Measurements from ENCODE around the gene OR2J1.
"Not testable (repeated sequence)": the region's sequence is repeated elsewhere in the genome, so short reads cannot be mapped to it uniquely, and the experiment has no call there.

Gene OR2J1

DNA sequence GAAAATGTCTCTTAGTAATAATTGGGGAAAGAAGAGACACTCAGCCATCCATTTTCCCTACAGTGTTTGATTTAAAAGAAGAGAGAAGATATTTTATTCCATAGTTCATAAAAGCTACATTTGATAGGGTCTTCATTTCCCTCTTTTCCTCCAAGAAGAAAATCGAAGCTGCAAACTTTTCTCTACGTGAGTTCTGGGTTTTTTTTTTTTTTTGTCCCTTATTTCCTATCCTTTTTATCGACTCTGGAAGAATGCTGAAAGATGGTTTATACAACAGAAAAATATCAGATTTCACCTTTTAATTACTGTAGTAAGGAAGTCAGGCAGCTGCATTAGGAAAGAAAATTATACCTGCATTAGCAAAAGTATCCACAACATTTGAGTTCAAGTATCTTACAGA, at the start of gene OR2J1:
OR2J1 (plus strand) TSS at position 301 of the 400 bp plus-strand sequence. CDS start 1,453 bp downstream, outside the sequence.
- no peak for DNase-seq

DNA sequence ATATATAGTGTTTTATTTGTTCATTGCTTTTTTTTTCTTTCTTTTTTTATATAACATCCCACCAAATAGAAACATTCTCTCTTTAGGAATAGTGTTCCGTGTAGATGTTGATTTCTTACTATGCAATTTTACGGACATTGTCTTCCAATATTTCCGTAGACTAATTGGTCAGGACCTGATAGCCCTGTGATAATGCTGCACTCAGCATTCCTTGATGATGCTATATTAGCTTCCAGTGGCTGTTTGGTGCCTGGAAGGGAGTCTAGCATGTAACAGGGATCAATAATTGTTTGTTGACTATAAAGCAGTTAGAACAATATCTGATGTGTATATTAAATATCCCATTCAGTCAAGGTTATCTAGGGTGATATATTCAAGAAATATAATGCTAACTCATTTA, 47.6 kb upstream of the OR2J1 start:
- DNase-seq = no peak

DNA sequence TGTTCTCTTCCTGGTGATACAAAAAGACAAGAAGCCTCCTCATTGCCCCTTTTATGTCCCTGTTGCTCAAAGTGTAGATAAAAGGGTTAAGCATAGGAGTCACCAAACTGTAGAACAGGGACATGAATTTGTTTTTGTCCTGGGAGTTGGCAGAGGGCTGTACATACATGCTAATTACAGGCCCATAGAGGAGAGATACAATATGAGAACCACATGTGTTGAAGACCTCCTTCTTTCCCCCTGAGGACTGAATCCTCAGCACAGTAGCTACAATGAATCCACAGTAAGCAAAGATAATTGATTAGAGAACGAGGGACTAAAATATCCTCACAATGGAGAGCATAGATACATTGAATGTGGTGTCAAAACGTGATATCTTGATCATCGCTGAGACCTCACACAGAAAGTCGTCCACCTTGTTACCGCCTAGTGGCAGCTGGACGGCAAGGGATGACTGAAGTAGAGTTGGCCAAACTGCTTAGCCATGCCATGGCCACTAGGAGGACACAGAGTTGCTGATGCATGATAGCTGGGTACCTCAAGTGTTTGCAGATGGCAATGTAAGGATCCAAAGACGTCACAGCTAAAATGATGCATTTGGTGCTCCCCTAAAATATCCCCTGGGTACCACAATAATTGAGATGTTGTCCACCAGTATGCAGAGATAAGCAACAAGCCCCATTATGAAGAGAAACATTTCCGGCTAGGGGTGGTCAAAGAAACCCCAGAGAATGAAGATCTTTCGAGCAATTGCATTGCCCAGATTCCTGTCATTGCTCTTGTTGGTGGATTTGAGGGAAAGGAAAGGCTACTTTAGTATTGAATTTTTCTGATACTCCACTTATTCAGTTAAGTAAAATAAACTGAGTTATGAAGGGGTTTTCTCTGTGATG, 27.2 kb upstream of the OR2J1 start:
- peak in 1 of 2 donors; percentile 2 for DNase-seq

DNA sequence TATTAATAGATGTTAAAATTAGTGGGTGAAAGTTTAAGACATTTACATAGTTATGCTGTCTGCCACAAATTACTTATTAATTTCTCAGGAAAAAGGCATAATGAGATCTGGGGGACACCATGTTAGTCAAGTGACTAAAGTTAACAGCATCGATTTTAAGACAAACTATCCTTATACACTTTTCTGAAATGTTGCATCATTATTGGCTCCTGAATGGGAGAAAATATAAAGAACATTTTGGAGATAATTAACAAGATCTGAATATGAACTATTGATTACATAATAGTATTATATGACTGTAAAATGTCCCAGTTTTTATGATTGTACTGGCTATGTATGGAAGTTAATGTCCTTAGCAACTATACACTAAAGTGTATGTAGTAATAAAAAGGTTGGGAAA, 20.1 kb upstream of the OR2J1 start:
- DNase-seq = no peak

DNA sequence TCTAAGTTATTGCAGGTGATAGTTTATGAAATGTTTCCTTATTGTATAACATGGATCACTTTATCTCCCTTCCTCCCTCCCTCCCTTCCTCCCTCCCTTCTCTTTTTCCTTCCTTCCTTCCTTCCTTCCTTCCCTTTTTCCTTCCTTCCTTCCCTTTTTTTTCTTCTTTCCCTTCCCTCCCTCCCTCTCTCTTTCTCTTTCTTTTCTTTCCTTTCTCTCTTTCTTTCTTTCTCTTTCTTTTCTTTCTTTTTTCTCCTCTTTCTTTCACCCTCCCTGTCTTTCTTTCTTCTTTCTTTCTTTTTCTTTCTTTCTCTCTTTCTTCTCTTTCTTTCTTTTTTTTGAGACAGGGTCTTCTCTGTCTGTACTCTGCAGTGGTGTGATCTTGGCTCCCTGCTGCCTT, 18.0 kb upstream of the OR2J1 start:
- no peak for DNase-seq

DNA sequence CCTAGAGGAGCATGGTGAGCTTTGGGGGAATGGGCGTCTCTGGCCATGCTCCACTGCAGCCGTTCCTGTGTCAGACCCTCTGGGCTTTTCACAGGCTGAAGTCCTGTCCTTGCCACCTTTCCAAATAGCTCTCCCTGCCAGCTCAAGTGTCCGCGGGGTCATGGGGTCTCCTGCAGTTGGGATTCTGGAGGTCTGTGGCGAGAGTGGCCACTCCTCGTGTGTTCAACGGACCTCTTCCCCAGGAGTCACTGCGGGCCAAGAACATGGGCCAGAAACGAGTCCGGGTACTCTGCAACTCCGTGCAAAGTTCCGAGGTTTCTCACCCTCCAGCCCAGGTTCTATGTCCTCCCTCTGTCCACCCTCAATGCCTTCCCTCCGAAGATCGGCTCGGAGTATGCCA, 16.8 kb upstream of the OR2J1 start:
- DNase-seq = no peak

DNA sequence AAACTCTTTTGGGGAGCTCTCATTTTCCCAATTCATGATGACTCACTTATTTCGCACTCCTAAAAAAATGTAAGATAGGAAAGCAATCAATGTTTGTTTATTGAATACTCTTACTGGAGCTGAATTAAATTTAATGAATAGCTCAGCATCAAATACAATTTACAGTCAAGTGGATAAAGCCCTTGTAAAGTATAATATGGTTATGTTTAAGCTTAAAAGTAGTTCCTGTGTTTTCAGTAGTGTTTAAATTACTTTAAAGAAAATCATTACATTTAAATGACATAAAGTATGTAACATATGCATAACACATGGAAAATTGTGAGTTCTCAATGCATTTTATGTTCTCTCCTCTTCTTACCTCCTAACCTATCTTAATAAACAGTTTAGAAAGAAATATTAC, 12.1 kb upstream of the OR2J1 start, which contains the start of gene OR2B3:
OR2B3 (minus strand) TSS at position 101 of the 400 bp plus-strand sequence; CDS start at position 36, 65 bp downstream.
- DNase-seq = no peak

DNA sequence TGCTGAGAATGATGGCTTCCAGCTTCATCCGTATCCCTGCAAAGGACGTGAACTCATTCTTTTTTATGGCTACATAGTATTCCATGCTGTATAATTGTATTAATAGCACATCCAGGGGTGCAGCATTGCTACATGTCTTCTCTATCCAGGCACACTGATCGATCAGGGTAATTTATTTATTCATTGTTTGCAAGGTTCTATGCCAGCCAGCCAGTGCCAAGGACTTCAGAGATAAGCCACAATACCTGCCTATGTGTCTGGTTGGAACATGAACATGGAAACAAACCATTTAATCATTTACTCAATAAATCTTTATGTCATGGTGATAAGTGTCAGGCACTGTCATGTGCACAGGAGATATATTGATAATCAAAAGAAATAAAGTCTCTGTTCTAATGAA, 6.3 kb upstream of the OR2J1 start:
- no peak for DNase-seq

DNA sequence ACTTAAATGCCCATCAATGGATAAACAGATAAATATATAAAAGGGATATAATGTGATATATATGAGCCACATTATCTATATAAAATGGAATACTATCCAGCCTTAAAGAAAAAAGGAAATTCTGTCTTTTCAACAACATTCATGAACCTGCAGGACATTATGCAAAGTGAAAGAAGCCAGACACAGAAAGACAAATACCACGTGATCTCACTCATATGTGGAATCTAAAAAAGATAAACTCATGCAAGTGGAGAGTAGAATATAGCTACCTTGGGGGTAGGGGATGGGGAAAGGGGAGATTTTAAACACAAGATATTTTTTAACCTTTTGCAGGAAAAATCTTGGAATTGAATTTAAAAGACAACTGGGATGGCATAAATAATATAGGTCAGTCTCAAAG, 1.5 kb upstream of the OR2J1 start:
- no peak for DNase-seq

DNA sequence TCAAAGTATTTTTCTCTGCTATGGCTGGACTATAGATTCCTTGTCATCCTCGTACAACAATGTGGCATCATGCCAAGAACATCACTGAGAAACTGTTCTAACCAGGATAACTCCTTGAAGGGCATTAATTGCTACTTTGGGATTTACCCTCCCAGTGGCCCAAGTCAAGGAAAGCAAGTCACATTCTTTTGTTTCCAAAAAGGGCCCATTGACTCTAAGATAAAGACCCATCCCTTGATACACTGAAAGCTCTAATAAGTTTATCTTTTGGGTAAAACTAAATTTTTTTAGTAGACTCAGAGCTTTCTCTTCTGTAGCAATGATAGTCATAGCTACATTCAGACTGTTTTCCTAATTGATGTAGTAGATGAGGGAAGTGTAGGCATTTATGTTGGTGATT, 8.5 kb downstream of the OR2J1 start, which contains the start of gene OR2J3:
OR2J3 (plus strand) TSS at position 301 of the 400 bp plus-strand sequence. CDS start 3,833 bp downstream, outside the sequence.
- DNase-seq = no peak

DNA sequence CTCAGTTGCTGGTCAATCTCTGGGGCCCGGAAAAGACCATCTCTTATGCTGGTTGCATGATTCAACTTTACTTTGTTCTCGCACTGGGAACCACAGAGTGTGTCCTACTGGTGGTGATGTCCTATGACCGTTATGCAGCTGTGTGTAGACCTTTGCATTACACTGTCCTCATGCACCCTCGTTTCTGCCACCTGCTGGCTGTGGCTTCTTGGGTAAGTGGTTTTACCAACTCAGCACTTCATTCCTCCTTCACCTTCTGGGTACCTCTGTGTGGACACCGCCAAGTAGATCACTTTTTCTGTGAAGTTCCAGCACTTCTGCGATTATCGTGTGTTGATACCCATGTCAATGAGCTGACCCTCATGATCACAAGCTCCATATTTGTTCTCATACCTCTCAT, 12.8 kb downstream of the OR2J1 start:
- DNase-seq = no peak

DNA sequence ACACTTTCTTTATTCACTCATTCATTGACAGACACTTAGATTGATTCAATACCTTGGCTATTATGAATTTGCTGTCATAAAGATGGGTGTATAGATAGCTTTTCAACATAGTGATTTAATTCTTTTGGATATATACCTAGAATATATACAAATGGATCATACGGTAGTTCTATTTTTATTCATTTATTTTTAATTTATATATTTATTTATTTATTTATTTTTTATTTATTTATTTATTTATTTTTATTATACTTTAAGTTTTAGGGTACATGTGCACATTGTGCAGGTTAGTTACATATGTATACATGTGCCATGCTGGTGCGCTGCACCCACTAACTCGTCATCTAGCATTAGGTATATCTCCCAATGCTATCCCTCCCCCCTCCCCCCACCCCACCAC, 15.7 kb downstream of the OR2J1 start:
- not testable (repeated sequence) for DNase-seq

DNA sequence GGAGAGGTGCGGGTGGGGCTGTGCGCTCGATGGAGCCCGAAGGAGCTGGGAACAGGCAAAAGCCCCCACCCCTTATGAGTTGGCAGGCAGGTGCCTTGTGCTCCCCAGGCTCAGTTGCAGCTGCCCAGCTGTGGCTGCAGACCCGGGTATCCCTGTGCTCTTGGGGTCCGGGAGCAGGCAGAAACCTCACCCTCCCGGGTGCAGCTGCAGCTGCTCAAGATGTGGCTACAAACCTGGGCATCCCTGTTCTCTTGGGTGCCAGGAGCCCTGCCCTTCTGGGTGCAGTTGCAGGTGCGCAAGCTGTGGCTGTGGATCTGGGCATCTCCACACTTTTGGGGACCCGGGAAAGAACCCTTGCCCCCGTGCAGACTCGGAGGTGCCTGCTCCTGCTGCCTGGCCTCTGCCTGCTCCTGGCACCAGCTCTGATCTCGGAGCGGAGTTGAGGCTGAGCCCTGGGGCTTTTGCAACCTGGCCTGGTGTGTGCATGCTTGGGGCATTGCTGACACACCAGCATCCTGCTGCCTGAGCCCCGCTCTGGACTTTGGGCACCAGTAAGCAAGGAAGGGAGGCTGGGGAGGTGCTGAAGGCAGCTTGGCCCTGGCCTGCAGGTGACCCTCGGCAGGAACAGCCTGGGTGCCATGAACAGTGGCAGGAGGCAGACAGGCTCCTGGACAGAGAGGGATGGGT, 30.2 kb downstream of the OR2J1 start:
- no peak for DNase-seq

DNA sequence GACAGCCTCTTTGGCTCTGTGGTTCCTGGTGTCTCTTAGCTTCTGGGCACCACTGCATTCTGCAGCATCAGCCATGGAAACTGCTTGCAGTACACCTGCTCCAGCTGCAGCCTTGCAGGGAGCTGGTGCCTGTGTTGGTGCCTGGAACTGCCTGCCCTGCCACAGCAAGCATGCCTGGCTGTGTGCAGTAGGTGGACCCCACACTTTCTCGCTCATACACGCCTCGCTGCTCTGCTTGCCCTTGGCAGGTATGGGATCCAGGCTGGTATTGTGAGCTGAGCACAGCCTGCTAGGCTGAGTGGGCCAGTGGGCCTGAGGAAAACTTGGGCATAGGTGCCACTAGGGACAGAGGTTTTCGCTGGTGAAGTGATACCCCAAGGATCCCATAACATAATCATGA, 31.4 kb downstream of the OR2J1 start:
- no peak for DNase-seq

DNA sequence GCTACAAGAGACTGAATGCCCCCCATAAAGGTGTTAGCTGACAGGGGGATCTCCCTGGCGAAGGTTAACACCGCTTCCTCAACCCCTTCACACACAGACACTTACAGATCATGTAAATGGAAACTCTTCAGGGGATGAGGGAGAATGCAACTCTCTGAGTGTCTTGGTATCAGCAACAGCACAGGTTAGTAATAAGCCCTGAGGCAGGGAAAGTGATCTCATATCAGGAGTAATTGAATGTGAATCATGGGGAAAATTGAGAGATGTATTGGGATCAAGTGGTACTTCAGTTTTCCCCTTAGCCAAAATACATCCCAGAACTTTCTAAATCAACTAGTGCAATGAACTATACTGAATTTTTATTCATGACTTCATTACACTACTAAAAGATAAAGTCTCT, 32.4 kb downstream of the OR2J1 start:
- DNase-seq = no peak

DNA sequence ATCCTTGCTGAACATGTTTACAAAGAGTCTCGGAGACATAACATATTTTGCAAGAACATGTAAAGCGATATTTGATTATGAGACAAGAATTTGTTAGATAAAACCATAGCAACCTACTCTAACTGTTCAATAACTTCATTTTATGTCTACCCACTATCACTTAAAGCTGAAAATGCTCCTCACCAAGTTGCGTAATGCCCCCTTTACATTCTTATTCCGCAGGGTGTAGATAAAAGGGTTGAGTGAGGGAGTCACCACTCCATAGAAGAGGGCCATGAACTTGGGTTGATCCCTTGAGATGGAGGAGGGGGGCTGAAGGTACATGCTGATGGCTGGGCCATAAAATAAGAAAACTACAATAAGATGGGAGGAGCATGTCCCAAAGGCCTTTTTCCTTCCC, 38.4 kb downstream of the OR2J1 start:
- no peak for DNase-seq

DNA sequence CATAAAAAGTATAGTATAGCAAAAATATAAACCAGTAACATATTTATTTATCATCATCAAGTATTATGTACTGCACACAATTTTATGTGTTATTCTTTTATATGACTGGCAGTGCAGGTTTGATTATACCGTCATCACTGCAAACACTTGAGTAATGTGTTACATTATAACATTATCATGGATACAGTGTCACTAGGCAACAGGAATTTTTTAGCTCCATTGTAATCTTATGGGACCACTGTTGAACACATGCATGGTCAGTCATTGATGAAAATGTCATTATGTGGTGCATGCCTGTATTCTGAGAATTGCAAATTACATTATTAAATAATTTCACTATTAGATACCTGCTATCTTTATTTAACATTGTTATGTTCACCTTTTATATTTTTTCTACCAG, 42.3 kb downstream of the OR2J1 start:
- DNase-seq = no peak

DNA sequence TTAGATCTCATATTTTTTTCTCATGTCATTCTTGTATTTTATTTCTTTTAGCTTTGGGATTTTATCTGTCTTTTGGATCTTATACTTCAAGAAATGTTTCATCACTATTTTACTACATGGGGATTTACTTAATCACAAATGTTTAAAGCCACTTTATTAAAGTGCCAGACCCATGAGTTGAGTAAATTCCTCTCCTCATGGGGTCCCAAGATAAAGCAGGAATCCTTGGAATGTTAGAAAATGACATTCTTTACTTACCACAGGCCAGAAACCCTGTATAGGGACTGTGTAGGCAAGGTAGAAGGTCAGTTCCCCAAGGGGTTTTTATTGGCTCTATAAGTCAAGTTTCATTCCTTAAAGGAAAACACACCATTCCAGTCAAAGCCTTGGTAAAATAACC, 43.0 kb downstream of the OR2J1 start:
- DNase-seq = no peak

DNA sequence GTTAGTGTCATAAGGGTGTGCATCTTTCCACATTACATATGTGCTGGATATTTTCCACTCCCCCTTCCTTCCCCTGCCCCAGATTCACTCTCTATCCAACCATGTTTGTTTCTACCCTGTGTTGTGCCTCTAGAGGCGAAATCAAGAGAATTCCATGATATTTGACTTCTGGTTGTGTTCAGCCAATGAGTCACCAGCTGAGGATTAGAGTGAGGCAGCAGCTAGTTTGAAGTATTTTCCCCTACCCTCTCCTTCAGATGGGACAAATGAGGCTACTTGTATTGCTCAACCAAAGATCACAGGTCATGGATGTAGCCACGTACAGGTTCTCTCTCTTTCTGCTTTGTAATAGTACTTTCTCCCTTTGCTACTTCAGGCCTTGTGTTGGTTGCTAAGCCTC, 46.9 kb downstream of the OR2J1 start:
- no peak for DNase-seq

DNA sequence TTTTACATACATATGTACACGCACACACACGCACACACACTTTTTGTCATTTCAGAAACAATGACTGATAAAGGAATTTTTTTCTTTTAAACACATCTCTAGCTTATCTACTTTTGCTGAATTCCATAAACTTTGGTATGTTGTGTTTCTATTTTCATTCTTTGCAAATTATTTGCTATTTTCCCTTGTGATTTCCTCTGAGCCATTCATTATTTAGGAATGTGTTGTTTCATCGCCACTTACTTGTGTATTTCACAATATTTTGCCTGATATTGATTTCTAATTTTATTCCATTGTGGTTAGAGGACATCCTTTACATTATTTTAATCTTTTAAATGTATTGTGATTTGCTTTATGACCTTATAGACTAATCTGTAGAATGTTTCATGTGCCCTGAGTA, 47.8 kb downstream of the OR2J1 start:
- DNase-seq = no peak

DNA sequence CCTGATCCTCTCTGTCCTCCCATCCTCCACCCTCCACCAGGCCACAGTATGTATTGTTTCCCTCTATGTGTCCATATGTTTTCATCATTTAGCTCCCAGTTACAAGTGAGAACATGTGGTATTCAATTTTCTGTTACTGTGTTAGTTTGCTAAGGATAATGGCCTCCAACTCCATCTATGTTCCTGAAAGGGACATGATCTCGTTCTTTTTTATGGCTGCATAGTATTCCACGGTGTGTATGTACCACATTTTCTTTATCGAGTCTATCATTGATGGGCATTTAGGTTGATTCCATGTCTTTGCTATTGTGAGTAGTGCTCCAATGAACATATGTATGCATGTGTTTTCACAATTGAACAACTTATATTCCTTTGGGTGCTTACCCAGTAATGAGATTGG, 50.2 kb downstream of the OR2J1 start:
- not testable (repeated sequence) for DNase-seq

Data from stimulated activated CD4-positive, alpha-beta T cell treated with anti-CD3 and anti-CD28 coated beads, Interleukin-2, amount 100 ng/mL, for 48 hours (primary cell).